ENCODE measurements around the gene RRP1.

Gene RRP1

DNA sequence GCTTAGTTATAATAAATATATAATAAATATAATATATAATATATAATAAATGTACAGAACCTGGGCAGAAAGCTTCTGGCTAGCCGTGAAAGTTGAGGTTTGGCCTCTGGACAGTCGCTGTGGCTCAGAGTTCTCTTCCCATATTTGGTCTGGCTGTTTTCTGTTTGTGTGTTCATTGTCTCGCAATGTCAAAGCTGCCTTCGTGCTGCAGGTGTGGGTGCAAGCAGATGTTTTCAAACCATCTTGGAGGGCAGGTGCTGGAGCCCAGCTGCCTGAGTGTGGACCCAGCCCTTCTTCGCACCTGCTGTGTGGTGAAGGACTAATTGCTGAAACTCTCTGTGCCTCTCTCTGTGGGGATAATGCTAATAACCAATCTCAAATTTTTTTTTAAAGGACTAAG lies 9.7 kb upstream of the RRP1 start:
- no peaks in the 10 kb centered on the region for H3K27me3 ChIP-seq (ENCODE audit: control insufficient read depth, insufficient read depth, low read length)
- H3K9ac ChIP-seq (ENCODE audit: low read length) = no peak overlapping the region
- H3K36me3 ChIP-seq (ENCODE audit: control insufficient read depth, insufficient read depth, low read length) = peaks cover under 1% of the 10 kb centered on the region; the same call in 1 of the 2 replicates
- H3K27ac ChIP-seq (ENCODE audit: low read depth, low read length) = no peak overlapping the region
- H3K9me3 ChIP-seq (ENCODE audit: control insufficient read depth, insufficient read depth, low read depth, low read length) = no peaks in the 10 kb centered on the region
- H3K4me1 ChIP-seq (ENCODE audit: control insufficient read depth, insufficient read depth, low read length) = peaks cover 11% of the 10 kb centered on the region
- no peak overlapping the region for H3K4me3 ChIP-seq (ENCODE audit: low read depth, low read length)

DNA sequence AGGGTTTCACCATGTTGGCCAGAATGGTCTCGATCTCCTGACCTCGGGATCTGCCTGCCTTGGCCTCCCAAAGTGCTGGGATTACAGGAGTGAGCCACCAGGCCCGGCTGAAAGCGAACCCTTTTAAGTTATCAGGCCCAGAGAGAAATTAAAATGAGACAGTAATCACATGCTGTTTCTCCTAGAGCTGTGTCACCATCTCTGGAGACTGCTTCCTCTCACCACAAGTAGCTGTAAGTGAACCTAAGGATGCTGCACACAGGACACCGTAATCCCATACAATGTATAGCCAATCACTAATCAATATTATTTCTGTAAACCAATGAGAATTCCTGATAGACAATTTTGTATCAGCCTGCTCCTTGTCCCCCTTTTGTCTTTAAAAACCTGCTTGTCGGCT lies 7.5 kb upstream of the RRP1 start:
- Histone ChIP-seq H3K4me3 (ENCODE audit: low read depth, low read length) (no peak overlapping the region), H3K9me3 (ENCODE audit: control insufficient read depth, insufficient read depth, low read depth, low read length) (no peaks in the 10 kb centered on the region), H3K27me3 (ENCODE audit: control insufficient read depth, insufficient read depth, low read length) (no peaks in the 10 kb centered on the region), H3K9ac (ENCODE audit: low read length) (no peak overlapping the region), H3K27ac (ENCODE audit: low read depth, low read length) (no peak overlapping the region), H3K36me3 (ENCODE audit: control insufficient read depth, insufficient read depth, low read length) (no peaks in the 10 kb centered on the region), H3K4me1 (ENCODE audit: control insufficient read depth, insufficient read depth, low read length) (peaks cover 7% of the 10 kb centered on the region)

DNA sequence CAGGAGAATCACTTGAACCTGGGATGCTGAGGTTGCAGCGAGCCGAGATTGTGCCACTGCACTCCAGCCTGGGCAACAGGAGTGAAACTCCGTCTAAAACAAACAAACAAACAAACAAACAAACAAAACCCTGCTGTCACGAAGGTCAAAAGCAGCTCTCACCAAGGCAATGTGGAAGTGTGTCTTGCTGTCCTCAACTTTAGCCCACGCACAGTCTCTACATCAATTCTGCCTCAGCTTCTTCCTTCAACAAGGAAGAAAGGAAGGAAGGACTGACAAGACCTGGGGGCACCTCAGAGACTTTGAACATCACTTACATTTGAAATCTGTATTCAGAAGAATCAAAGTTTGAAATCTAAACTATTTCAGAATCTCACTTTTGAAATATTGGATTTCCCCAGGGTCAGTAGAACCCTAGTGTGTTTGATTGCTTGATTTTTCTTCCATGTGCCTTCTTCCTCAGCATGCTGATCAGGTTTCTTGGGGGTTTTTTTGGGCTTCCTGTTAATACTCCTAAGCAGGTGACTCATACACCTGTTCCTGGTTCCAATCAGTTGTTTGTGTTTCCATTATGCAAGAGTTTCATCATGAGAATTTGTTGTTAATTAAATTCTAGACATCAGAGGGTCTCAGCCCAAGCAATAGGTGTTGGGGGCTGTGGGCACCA lies 6.8 kb upstream of the RRP1 start:
- Histone ChIP-seq H3K9me3 (ENCODE audit: control insufficient read depth, insufficient read depth, low read depth, low read length) (no peaks in the 10 kb centered on the region), H3K9ac (ENCODE audit: low read length) (no peak overlapping the region), H3K27me3 (ENCODE audit: control insufficient read depth, insufficient read depth, low read length) (no peaks in the 10 kb centered on the region), H3K4me1 (ENCODE audit: control insufficient read depth, insufficient read depth, low read length) (peaks cover 7% of the 10 kb centered on the region), H3K27ac (ENCODE audit: low read depth, low read length) (no peak overlapping the region), H3K4me3 (ENCODE audit: low read depth, low read length) (no peak overlapping the region), H3K36me3 (ENCODE audit: control insufficient read depth, insufficient read depth, low read length) (no peaks in the 10 kb centered on the region)

DNA sequence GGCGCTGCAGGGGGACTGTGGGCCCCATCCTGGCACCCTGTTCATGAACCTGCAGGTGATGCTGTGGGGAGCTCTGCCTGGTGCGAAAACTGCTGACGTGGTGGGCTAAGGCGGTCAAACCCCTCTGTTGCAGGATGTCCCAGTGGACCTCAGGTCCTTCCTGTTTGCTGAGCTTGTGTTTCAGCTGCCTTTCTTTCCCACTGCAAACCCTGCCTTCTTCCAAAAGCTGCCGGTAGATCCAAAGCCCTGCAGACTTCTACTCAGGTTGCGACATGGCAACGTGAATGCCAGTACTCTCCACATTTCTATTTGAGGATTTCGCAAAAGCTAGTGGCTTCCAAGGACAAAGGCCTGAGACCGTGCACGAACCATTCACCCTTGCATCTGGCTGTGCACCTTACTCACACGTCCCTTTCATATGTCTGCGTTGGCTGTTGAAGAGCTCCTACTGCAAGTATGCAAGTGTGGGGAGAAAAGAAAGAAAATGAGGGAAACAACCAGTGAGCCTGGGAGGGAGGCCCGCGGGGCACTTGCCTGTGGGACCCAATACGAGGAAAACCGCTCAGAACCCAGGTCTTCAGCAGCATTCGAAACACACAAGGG lies 6.2 kb upstream of the RRP1 start:
- no peak overlapping the region for H3K9ac ChIP-seq (ENCODE audit: low read length)

DNA sequence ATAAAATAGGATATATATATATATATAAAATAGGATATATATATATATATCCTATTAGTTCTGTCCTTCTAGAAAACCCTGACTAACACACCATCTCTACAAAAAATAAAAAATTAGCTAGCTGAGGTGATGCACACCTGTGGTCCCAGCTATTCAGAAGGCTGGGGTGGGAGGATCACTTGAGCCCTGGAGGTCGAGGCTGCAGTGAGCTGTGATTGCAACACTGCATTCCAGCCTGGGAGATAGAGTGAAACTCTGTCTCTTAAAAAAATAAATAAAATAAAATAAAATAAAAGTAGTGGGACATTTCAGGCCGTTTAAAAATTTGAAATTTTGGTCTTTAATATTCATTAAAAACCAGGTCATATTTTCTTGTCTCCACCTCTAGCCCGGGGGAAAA lies 4.2 kb upstream of the RRP1 start:
- Histone ChIP-seq H3K27me3 (ENCODE audit: control insufficient read depth, insufficient read depth, low read length) (no peaks in the 10 kb centered on the region), H3K9ac (ENCODE audit: low read length) (no peak overlapping the region), H3K9me3 (ENCODE audit: control insufficient read depth, insufficient read depth, low read depth, low read length) (no peaks in the 10 kb centered on the region), H3K4me1 (ENCODE audit: control insufficient read depth, insufficient read depth, low read length) (peaks cover under 1% of the 10 kb centered on the region; the same call in 1 of the 2 replicates), H3K36me3 (ENCODE audit: control insufficient read depth, insufficient read depth, low read length) (no peaks in the 10 kb centered on the region), H3K4me3 (ENCODE audit: low read depth, low read length) (no peak overlapping the region), H3K27ac (ENCODE audit: low read depth, low read length) (no peak overlapping the region)

More for the DNA sequence above, 6.2 kb upstream of the RRP1 start:
- H3K27ac ChIP-seq (ENCODE audit: low read depth, low read length) = no peak overlapping the region
- peaks cover 7% of the 10 kb centered on the region for H3K4me1 ChIP-seq (ENCODE audit: control insufficient read depth, insufficient read depth, low read length)
- no peaks in the 10 kb centered on the region for H3K9me3 ChIP-seq (ENCODE audit: control insufficient read depth, insufficient read depth, low read depth, low read length)
- H3K36me3 ChIP-seq (ENCODE audit: control insufficient read depth, insufficient read depth, low read length) = no peaks in the 10 kb centered on the region
- no peak overlapping the region for H3K4me3 ChIP-seq (ENCODE audit: low read depth, low read length)
- H3K27me3 ChIP-seq (ENCODE audit: control insufficient read depth, insufficient read depth, low read length) = no peaks in the 10 kb centered on the region

DNA sequence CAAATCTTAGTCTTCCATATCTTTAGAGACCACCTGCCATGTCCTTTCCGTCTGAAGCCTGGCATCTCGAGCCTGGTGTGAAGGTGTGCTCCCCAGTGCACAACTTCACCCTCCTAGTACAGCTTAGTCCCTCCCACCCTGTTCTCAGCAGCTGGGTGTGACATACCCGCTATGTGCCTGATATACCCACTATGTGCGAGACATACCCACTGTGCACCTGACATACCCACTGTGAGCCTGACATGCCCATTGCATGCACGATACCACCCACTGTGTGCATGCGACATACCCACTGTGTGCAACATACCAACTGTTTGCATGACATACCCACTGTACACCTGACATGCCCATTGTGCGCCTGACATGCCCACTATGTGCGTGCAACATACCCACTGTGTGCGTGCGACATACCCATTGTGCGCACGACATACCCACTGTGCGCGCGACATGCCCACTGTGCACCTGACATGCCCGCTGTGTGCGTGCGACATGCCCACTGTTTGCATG lies 3.0 kb upstream of the RRP1 start:
- Histone ChIP-seq H3K27ac (ENCODE audit: low read depth, low read length) (no peak overlapping the region), H3K9me3 (ENCODE audit: control insufficient read depth, insufficient read depth, low read depth, low read length) (no peaks in the 10 kb centered on the region), H3K9ac (ENCODE audit: low read length) (no peak overlapping the region), H3K4me3 (ENCODE audit: low read depth, low read length) (no peak overlapping the region), H3K27me3 (ENCODE audit: control insufficient read depth, insufficient read depth, low read length) (no peaks in the 10 kb centered on the region), H3K36me3 (ENCODE audit: control insufficient read depth, insufficient read depth, low read length) (peaks cover 8% of the 10 kb centered on the region), H3K4me1 (ENCODE audit: control insufficient read depth, insufficient read depth, low read length) (peaks cover 4% of the 10 kb centered on the region; the same call in 1 of the 2 replicates)

DNA sequence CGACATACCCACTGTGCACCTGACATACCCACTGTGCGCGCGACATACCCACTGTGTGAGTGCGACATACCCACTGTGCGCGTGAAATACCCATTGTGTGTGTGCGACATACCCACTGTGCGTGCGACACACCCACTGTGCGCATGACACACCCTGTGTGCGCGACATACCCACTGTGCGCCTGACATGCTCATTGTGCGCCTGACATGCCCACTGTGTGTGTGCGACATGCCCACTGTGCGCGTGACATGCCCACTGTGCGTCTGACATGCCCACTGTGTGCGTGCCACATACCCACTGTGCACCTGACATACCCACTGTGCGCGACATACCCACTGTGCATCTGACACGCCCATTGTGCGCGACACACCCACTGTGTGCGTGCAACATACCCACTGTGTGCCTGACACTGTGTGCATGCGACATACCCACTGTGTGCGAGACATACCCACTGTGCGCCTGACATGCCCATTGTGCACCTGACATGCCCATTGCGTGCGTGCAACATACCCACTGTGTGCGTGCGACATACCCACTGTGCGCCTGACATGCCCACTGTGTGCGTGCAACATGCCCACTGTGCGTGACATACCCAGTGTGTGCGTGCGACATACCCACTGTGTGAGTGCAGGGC lies 2.5 kb upstream of the RRP1 start:
- Histone ChIP-seq H3K4me3 (ENCODE audit: low read depth, low read length) (no peak overlapping the region), H3K27ac (ENCODE audit: low read depth, low read length) (no peak overlapping the region), H3K9me3 (ENCODE audit: control insufficient read depth, insufficient read depth, low read depth, low read length) (no peaks in the 10 kb centered on the region), H3K36me3 (ENCODE audit: control insufficient read depth, insufficient read depth, low read length) (peaks cover 14% of the 10 kb centered on the region), H3K9ac (ENCODE audit: low read length) (no peak overlapping the region), H3K27me3 (ENCODE audit: control insufficient read depth, insufficient read depth, low read length) (no peaks in the 10 kb centered on the region), H3K4me1 (ENCODE audit: control insufficient read depth, insufficient read depth, low read length) (peaks cover 4% of the 10 kb centered on the region; the same call in 1 of the 2 replicates)

DNA sequence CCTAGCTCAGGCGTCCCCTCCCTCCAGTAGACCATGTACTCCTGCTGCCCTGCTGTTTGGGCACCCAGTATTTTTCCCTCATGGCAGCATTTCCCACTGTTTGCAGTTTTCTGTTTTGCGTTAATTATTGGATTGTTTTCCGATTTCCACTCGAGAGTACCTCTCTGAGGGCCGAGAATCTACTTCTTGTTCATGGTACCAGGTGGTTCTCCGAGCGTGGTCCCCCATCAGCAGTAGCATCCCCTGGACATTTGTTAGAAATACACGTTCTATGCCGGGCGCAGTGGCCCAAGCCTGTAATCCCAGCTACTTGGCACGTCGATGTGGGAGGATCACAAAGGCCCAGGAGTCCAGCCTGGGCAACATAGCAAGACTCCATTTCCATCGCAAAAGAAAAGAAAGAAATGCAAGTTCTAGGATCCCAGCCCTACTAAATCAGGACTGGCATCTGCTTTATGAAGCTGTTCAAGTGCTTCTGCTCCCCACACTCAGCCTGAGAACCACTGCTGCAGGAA lies 690 bp downstream of the RRP1 start:
- peak overlapping the region; percentile 96 for H3K4me3 ChIP-seq (ENCODE audit: low read depth, low read length)
- peak overlapping the region; percentile 89 for H3K27ac ChIP-seq (ENCODE audit: low read depth, low read length)
- H3K4me1 ChIP-seq (ENCODE audit: control insufficient read depth, insufficient read depth, low read length) = peaks cover 4% of the 10 kb centered on the region; the same call in 1 of the 2 replicates
- H3K27me3 ChIP-seq (ENCODE audit: control insufficient read depth, insufficient read depth, low read length) = no peaks in the 10 kb centered on the region
- H3K9me3 ChIP-seq (ENCODE audit: control insufficient read depth, insufficient read depth, low read depth, low read length) = no peaks in the 10 kb centered on the region
- peaks cover 46% of the 10 kb centered on the region for H3K36me3 ChIP-seq (ENCODE audit: control insufficient read depth, insufficient read depth, low read length)
- H3K9ac ChIP-seq (ENCODE audit: low read length) = peak overlapping the region; percentile 83

DNA sequence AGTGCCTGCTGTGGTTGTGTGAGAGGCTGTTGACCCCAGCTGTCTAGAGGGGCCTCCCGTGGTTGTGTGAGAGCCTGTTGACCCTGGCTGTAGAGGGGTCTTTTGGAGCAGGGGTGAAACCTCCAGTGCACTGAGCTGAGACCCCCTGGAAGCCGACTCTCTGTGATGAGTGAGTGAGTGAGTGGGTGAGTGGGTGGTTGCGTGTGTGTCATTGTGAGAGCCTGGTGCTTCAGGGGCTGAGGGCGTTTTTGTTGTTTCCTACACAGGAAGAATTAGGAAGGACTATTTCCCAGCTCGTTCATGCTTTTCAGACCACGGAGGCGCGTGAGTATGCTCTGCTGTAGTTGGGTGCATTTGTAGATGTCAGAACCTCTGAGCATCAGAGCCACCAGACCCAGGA lies 3.0 kb downstream of the RRP1 start:
- Histone ChIP-seq H3K4me3 (ENCODE audit: low read depth, low read length) (no peak overlapping the region), H3K9me3 (ENCODE audit: control insufficient read depth, insufficient read depth, low read depth, low read length) (no peaks in the 10 kb centered on the region), H3K9ac (ENCODE audit: low read length) (no peak overlapping the region), H3K36me3 (ENCODE audit: control insufficient read depth, insufficient read depth, low read length) (peaks cover 68% of the 10 kb centered on the region), H3K4me1 (ENCODE audit: control insufficient read depth, insufficient read depth, low read length) (peaks cover 4% of the 10 kb centered on the region; the same call in 1 of the 2 replicates), H3K27ac (ENCODE audit: low read depth, low read length) (no peak overlapping the region), H3K27me3 (ENCODE audit: control insufficient read depth, insufficient read depth, low read length) (no peaks in the 10 kb centered on the region)

DNA sequence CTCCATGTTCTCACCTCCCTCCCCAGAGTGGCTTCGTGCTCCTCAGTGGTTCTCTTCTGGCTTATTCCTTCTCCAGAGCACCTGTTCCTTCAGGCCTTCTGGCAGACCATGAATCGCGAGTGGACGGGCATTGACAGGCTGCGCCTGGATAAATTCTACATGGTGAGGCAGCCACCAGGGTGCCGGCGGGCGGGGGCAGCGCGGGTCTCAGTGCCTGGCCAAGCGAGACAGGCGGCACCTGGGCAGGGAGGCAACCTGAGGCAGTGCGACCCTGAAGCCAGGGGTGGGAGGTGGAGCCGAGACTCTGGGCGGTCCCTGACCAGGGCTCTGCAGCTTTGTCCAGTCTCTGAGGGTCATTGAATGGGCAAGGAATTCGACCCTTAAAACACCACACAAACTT lies 3.9 kb downstream of the RRP1 start:
- Histone ChIP-seq H3K27ac (ENCODE audit: low read depth, low read length) (no peak overlapping the region), H3K27me3 (ENCODE audit: control insufficient read depth, insufficient read depth, low read length) (no peaks in the 10 kb centered on the region), H3K4me1 (ENCODE audit: control insufficient read depth, insufficient read depth, low read length) (peaks cover 4% of the 10 kb centered on the region; the same call in 1 of the 2 replicates), H3K4me3 (ENCODE audit: low read depth, low read length) (no peak overlapping the region), H3K9ac (ENCODE audit: low read length) (no peak overlapping the region), H3K36me3 (ENCODE audit: control insufficient read depth, insufficient read depth, low read length) (peaks cover 76% of the 10 kb centered on the region), H3K9me3 (ENCODE audit: control insufficient read depth, insufficient read depth, low read depth, low read length) (no peaks in the 10 kb centered on the region)

DNA sequence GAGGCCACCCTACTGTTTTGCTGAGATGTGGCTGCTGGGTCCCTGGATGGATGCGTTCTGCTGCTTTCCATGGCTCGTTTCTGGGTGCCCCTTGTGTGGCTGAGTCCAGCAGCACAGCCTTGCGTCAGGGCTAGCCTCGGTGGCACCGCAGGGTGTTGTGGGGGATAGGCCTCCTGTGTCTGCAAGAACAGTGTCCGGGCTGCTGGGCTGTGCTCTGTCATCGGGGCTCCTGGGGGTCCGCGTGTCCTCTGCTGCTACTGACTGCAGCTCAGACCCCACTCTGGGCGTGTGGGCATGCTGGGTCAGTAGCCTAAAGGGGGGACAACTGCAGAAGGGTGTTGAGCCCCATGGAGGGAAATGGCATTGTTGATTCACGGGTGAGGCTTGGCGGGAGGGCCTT lies 4.9 kb downstream of the RRP1 start:
- Histone ChIP-seq H3K9ac (ENCODE audit: low read length) (no peak overlapping the region), H3K4me3 (ENCODE audit: low read depth, low read length) (no peak overlapping the region), H3K36me3 (ENCODE audit: control insufficient read depth, insufficient read depth, low read length) (peaks cover 86% of the 10 kb centered on the region), H3K9me3 (ENCODE audit: control insufficient read depth, insufficient read depth, low read depth, low read length) (no peaks in the 10 kb centered on the region), H3K27me3 (ENCODE audit: control insufficient read depth, insufficient read depth, low read length) (no peaks in the 10 kb centered on the region), H3K27ac (ENCODE audit: low read depth, low read length) (no peak overlapping the region), H3K4me1 (ENCODE audit: control insufficient read depth, insufficient read depth, low read length) (peaks cover 4% of the 10 kb centered on the region; the same call in 1 of the 2 replicates)

All from HUES6 (cell line).